Transverse colon (tissue), 4 donors: Measurements from ENCODE around the gene COX5A. TPM values are rescaled to one million over a fixed set of nuclear protein-coding genes. Genes with fewer than 3 reads are reported as not detected.

ENCODE experiments used
- DNase-seq: peaks from one replicate; pipeline ENCODE4 v3.0.0-alpha.2; 2019
- H3K27ac ChIP-seq, 4 donors: fragments of 200-600 bp; sonication (generic); 2 replicates each; pipeline ENCODE4 v1.5.1; 2016 to 2018; ENCODE audit warnings: inconsistent platforms in 4 of 4
- H3K27me3 ChIP-seq: fragments of 200-600 bp; sonication (generic); 2 replicates; pipeline ENCODE4 v1.5.1; 2017; ENCODE audit warnings: inconsistent platforms
- H3K36me3 ChIP-seq, 4 donors: fragments of 200-600 bp; sonication (generic); 2 replicates each; pipeline ENCODE4 v1.5.1; 2017 to 2019; ENCODE audit warnings: inconsistent platforms in 4 of 4
- H3K4me1 ChIP-seq, 4 donors: fragments of 200-600 bp; sonication (generic); 2 replicates each; pipeline ENCODE4 v1.5.1; 2017 to 2020; ENCODE audit warnings: inconsistent platforms in 4 of 4
- H3K4me3 ChIP-seq, 4 donors: fragments of 200-600 bp; sonication (generic); 1 replicate in 1 of 4; 2 replicates in 3 of 4; pipeline versions ENCODE4 v1.5.1 to v1.6.1; 2017 to 2019; ENCODE audit warnings: inconsistent platforms in 4 of 4
- H3K9me3 ChIP-seq, 2 donors: fragments of 200-600 bp; sonication (generic); 2 replicates each; pipeline ENCODE4 v1.5.1; 2017 to 2019; ENCODE audit warnings: inconsistent platforms in 2 of 2
- EP300 ChIP-seq: sonication (generic); formaldehyde crosslinking; IDR thresholded peaks from one replicate; pipeline ENCODE4 v1.6.1; 2017; ENCODE audit warnings: antibody characterized with exemption, low read depth
- POLR2A ChIP-seq: fragments of 450-650 bp; IDR thresholded peaks from one replicate; pipeline ENCODE4 v1.6.1; 2016; ENCODE audit warnings: antibody characterized with exemption, mild to moderate bottlenecking, moderate library complexity
- POLR2AphosphoS5 ChIP-seq, 3 donors: sonication (generic); formaldehyde crosslinking; IDR thresholded peaks; one replicate each; pipeline ENCODE4 v1.6.1; 2016; ENCODE audit warnings: antibody characterized with exemption in 3 of 3
- WGBS, 2 donors: methylation state at CpG; one replicate each; pipeline ENCODE4 v1.1.5; 2018; ENCODE audit warnings: low coverage in 1 of 2; 5-methylcytosine and 5-hydroxymethylcytosine counted together
- in situ Hi-C, 4 donors: fragments of 200-750 bp; cut with MboI; loops; one replicate each; pipeline versions ENCODE4 v1.15.0 to v1.15.1; 2017; ENCODE audit warnings: low sequenced_read_pairs in 3 of 4, low pct_ligation_motif_present in 1 of 4, low pct_unique_long_range_greater_than_20kb in 1 of 4
- intact Hi-C: fragments of 100-400 bp; cut with DNase I; formaldehyde crosslinking; loops from one replicate; pipeline ENCODE4 v1.15.1; 2023; ENCODE audit warnings: low total_unique reads
- total RNA-seq, 4 donors: library from RNA; depleted of rRNA; stranded (reverse); fragments of >200 nt; gene quantifications; one replicate each; pipeline ENCODE4 v1.1.0, GENCODE V29; 2016
- TF ChIP-seq, protein P1 (sequence below), 5 experiments: fragments of 200-600 bp in 3 of 5; fragments of 450-650 bp in 2 of 5; sonication (generic) in 3 of 5; IDR thresholded peaks; 1 replicate in 2 of 5; 2 replicates in 3 of 5; pipeline ENCODE4 v1.5.1; 2016 to 2017; ENCODE audit warnings: antibody characterized with exemption in 5 of 5, inconsistent platforms in 3 of 5, mild to moderate bottlenecking in 2 of 5, moderate library complexity in 1 of 5

Gene COX5A
- total RNA-seq, 4 donors from 2014 or later = 135 to 437 (median 219) TPM

DNA sequence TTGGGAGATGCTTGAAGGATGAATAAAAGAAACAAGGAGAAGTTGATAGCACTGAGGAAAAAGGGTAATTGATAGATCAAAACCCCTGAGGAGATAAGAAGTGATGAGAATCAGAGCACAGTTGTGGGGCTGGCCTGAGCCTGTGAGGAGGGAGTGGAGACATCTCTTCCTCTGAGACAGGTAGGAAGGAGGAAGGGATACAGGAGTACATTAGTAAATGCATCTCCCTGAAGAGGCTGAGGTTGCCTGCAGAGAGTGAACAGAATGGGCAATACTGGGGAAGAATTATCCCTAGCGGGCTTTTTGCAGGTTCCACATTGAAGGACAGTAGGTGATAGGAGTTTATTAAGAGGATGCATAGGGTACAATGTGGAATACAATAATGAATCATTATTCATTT is 40.2 kb upstream of the COX5A start:
- DNase-seq = no peak
- intact Hi-C loops (no loop called here), in situ Hi-C loops (no loop called here)
- Histone ChIP-seq H3K4me1 (peaks cover 0 to under 1% (median 0%) of the 10 kb centered on the region in 4 donors), H3K27ac (no peak overlapping the region), H3K27me3 (no peaks in the 10 kb centered on the region), H3K9me3 (no peaks in the 10 kb centered on the region), H3K4me3 (no peak overlapping the region), H3K36me3 (no peaks in the 10 kb centered on the region)
- no peak for TF ChIP-seq POLR2A
- TF ChIP-seq, protein P1, sequence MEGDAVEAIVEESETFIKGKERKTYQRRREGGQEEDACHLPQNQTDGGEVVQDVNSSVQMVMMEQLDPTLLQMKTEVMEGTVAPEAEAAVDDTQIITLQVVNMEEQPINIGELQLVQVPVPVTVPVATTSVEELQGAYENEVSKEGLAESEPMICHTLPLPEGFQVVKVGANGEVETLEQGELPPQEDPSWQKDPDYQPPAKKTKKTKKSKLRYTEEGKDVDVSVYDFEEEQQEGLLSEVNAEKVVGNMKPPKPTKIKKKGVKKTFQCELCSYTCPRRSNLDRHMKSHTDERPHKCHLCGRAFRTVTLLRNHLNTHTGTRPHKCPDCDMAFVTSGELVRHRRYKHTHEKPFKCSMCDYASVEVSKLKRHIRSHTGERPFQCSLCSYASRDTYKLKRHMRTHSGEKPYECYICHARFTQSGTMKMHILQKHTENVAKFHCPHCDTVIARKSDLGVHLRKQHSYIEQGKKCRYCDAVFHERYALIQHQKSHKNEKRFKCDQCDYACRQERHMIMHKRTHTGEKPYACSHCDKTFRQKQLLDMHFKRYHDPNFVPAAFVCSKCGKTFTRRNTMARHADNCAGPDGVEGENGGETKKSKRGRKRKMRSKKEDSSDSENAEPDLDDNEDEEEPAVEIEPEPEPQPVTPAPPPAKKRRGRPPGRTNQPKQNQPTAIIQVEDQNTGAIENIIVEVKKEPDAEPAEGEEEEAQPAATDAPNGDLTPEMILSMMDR (IDR thresholded peaks at IDR 0.05) = no peak
- no peak for TF ChIP-seq EP300
- 69 to 75% methylated on average over 1 of the region's 1 CpG for WGBS, 2 donors

- no peaks in the 10 kb centered on the region for H3K27me3 ChIP-seq
- in situ Hi-C loops = no loop called here
- no peak overlapping the region for H3K4me3 ChIP-seq
Measured at GRCh38 chr15:74977599-74977998, 39.7 kb upstream of the COX5A start.

DNA sequence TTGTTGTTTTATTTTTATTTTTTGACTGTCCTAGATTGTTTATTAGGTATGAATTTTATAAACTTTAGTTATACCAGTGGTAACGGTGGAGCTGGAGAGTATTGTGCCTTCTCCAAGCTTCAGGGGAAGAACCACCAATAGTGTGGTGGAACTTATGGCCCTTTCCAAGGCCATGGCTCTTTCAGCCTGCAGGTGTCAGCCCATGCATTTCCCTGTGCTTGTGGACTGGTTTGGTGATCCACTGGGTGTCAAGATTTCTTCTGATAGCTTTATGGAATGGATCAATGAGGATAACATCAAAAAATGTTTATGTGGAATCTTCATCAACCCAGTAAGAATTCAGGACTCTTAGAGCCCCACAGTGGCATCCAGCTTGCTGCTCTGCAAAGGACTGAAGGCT is 38.3 kb upstream of the COX5A start:
- WGBS, 2 donors = 50 to 86% methylated on average over 1 of the region's 1 CpG
- TF ChIP-seq EP300 (no peak), POLR2A (no peak), POLR2AphosphoS5 (IDR thresholded peaks at IDR 0.05) (no peak)
- TF ChIP-seq, protein P1 (IDR thresholded peaks at IDR 0.05) = no peak
- Histone ChIP-seq H3K4me3 (no peak overlapping the region), H3K27ac (no peak overlapping the region), H3K36me3 (no peaks in the 10 kb centered on the region), H3K27me3 (no peaks in the 10 kb centered on the region), H3K9me3 (no peaks in the 10 kb centered on the region), H3K4me1 (no peaks in the 10 kb centered on the region)
- intact Hi-C loops (no loop called here), in situ Hi-C loops (no loop called here)
- no peak for DNase-seq

More at GRCh38 chr15:74977599-74977998, 39.7 kb upstream of the COX5A start:
- H3K4me1 ChIP-seq = no peaks in the 10 kb centered on the region
- H3K9me3 ChIP-seq = no peaks in the 10 kb centered on the region
- 54 to 68% methylated on average over 2 to 4 of the region's 4 CpGs for WGBS, 2 donors
- DNase-seq = no peak
- no peak overlapping the region for H3K27ac ChIP-seq
- no peak for TF ChIP-seq POLR2A
- TF ChIP-seq, protein P1 (IDR thresholded peaks at IDR 0.05) = no peak
- no peak for TF ChIP-seq POLR2AphosphoS5 (IDR thresholded peaks at IDR 0.05)
- TF ChIP-seq EP300 = no peak
- H3K36me3 ChIP-seq = no peaks in the 10 kb centered on the region
- intact Hi-C loops = no loop called here

DNA sequence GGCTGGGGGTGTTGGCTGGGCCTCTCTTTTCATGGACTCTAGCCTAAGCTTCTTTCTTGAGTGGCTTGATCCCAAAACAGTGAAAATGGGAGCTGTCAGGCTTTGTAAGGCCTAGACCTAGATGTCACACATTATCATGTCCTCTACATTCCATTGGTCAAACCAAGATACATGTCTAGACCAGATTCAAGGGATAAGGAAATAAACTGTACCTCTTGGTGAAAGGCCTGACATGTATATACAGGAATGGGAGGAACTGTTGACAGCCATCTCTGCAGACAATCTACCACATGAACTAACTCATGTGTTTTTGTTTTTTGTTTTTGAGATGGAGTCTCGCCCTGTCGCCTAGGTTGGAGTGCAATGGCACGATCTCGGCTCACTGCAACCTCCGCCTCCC is 29.8 kb upstream of the COX5A start:
- H3K9me3 ChIP-seq = no peaks in the 10 kb centered on the region
- H3K4me1 ChIP-seq = no peaks in the 10 kb centered on the region
- H3K27ac ChIP-seq = no peak overlapping the region
- intact Hi-C loops = no loop called here
- WGBS, 2 donors = 87 to 96% methylated on average over 5 of the region's 5 CpGs
- no peaks in the 10 kb centered on the region for H3K27me3 ChIP-seq
- no peak for TF ChIP-seq POLR2A
- no peak for TF ChIP-seq POLR2AphosphoS5 (IDR thresholded peaks at IDR 0.05)
- TF ChIP-seq EP300 = no peak
- TF ChIP-seq, protein P1 (IDR thresholded peaks at IDR 0.05) = no peak
- DNase-seq = no peak
- in situ Hi-C loops = loop anchor here in 1 of 4 donors (25.0 kb wide), 1 partner anchor 330 kb away; no protein-coding TSS in a partner anchor
- no peak overlapping the region for H3K4me3 ChIP-seq
- no peaks in the 10 kb centered on the region for H3K36me3 ChIP-seq
